D721Med (cell line): ENCODE data around the gene STARD6.

Experiments used
- DNase-seq: peaks from one replicate; pipeline ENCODE4 v3.0.0; 2011; ENCODE audit warnings: low spot score; ENCODE audit not compliant: insufficient read length
- FAIRE-seq: peaks from 2 replicates; lab custom pipeline; 2011; peaks lifted over from hg19 to GRCh38; lab: Jason Lieb, UNC
- TF ChIP-seq, protein P1 (sequence below): IDR thresholded peaks from 2 replicates; pipeline ENCODE4 v1.5.1; 2012; ENCODE audit warnings: mild to moderate bottlenecking, control low read depth; ENCODE audit not compliant: insufficient read depth; ENCODE audit errors: missing control alignments

Gene STARD6

DNA sequence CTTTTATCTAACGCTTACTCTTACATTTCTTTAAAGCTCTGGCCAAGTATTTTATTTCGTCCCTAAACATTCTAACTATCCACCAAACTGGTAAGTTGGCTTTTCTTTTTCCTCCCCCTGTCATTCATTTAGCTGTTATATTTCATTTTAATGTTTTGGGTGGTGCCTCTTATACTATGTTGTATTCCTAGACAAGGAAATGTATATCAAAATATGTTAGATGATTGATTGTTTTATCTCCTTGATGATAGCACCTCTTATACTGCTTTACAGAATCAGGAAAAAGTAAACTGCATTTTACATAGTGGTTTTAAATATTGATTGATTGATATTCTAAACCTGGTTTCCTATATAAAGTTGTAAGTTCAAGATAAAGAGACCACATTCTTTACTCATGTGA, 24.0 kb upstream of the STARD6 start:
- TF ChIP-seq, protein P1, sequence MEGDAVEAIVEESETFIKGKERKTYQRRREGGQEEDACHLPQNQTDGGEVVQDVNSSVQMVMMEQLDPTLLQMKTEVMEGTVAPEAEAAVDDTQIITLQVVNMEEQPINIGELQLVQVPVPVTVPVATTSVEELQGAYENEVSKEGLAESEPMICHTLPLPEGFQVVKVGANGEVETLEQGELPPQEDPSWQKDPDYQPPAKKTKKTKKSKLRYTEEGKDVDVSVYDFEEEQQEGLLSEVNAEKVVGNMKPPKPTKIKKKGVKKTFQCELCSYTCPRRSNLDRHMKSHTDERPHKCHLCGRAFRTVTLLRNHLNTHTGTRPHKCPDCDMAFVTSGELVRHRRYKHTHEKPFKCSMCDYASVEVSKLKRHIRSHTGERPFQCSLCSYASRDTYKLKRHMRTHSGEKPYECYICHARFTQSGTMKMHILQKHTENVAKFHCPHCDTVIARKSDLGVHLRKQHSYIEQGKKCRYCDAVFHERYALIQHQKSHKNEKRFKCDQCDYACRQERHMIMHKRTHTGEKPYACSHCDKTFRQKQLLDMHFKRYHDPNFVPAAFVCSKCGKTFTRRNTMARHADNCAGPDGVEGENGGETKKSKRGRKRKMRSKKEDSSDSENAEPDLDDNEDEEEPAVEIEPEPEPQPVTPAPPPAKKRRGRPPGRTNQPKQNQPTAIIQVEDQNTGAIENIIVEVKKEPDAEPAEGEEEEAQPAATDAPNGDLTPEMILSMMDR, result no peak
- FAIRE-seq, result no peak
- no peak for DNase-seq

DNA sequence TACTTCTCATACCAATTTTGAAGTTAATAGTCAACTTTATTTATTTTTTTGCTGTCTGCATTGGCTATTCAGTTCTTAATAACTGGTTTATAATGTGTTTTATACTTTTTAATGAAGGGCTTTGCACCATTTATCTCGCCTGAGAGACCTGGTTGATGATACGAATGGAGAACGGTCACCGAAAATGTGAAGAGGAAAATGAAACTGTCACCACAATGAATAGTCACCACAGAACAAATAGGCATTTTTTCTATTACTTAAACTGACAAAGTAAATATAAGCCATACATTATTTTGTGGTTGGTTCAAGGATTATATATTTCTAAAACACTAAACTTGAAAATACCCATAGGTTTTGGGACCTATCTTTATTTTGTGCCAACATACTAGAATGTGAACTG, 20.4 kb upstream of the STARD6 start:
- DNase-seq, result no peak
- TF ChIP-seq, protein P1, result no peak
- no peak for FAIRE-seq

DNA sequence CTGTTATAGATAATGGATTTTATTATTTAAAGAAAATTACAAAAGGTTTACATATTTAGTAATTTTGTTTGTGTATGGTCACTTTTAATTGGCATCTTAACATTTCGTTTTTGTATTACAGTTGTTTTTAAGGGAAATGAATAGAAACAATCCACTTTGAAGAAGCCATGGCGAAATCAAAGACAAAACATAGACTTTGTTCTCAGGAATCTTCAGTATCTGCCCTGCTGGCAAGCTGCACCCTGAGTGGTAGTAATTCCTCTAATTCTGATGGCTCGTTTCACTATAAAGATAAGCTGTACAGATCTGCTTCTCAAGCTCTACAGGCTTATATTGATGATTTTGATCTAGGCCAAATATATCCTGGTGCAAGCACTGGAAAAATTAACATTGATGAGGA, 2.7 kb upstream of the STARD6 start:
- FAIRE-seq, result no peak
- DNase-seq, result no peak
- TF ChIP-seq, protein P1, result no peak

DNA sequence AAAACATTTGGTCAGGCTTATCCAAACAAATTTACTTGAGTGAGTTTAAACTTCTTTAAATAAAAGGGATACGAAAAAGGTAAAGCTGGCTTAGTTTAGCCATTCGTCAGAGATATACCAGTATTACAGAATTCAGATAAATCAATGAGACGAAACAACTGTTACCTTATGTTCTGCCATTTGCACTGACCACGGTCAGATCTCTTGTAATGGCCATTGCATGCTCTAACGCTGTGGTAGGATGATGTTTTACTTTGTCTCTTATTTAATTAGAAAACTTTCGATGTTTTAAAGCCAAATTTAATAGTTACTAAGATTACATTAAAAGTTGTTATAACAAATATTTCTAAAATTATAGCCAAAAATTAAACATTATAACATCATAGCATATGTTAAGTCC, 1.6 kb upstream of the STARD6 start:
- FAIRE-seq (no peak), DNase-seq (no peak)
- TF ChIP-seq, protein P1, result no peak

DNA sequence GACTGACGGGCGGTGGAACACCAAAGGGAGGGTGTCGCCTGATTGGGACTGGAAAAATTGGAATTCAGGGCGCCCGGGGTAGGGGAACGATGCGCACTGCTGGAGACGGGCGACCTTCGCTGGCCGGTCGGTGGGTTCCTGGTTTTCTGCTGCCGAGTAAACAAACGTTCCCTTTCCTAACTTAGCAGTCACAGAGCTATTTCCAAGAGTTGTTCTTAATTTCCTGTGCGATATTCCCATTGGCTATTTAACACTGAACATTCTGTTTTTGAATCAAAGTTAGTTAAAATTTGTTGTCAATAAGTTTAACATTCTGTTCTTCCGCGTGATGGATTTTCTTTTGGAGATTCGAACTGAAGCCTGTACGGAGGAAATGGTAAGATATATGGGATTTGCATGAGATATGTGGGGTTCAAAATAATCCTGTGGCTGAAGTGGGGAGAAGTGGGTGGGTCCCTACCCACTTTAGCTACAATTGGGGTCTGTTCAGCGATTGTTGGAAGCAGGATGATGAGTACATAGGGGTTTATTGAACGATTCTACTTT, 910 bp upstream of the STARD6 start:
- FAIRE-seq (no peak), DNase-seq (no peak)
- TF ChIP-seq, protein P1, result no peak

DNA sequence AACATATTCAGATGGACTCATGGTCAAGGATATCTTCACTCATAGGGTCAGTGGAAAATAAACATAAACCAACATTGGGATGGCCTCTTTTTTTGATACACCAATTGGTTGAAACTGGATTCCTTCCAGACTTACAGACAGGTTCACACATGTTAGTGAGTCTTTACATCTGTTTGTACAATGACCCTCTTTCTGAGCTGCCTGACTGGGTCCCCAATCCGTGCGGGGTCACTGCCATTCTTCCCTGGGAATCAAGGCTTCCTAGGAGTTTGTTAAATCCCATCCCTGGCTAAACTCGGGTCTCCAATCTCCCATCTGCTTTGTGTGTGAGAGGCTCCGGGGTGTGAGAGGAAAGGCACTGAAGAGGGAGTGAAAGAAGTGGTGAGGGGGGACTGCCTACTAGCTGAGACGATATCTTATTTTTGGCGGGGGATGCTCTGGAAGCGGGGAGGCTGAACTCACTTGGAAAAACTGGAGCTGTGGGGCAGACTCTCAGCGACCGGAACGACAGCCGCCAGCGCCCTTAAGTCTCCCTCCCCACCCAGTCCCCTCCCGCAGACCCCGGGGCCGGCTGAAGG, 487 bp downstream of the STARD6 start:
- TF ChIP-seq, protein P1, result no peak
- DNase-seq (no peak), FAIRE-seq (peak; percentile 100)

DNA sequence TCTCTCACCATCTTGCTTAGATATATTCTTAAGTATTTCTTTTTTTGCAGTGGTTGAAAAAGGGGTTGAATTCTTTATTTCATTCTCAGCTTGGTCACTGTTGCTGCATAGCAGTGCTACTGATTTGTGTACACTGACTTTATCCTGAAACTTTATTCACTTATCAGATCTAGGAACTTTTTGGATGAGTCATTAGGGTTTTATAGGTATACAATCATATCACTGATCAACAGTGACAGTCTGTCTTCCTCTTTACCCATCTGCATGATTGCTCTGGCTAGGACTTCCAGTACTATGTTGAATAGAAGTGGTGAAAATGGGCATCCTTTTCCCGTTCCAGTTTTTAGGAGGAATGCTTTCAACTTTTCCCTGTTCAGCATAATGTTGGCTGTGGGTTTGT, 6.5 kb downstream of the STARD6 start:
- FAIRE-seq (peak; percentile 97), DNase-seq (no peak)
- TF ChIP-seq, protein P1, result no peak
